Colonic mucosa (tissue), 4 donors: ENCODE data around the gene ZNF860. TPM values are rescaled to one million over a fixed set of nuclear protein-coding genes. Genes with fewer than 3 reads are reported as not detected.
A peak's percentile ranks its signal among the peaks of the same experiment; 100 is the strongest.

ENCODE experiments used
- DNase-seq: peaks from one replicate; pipeline ENCODE4 v3.0.0-alpha.2; 2020
- H3K27ac ChIP-seq: fragments of 200-600 bp; one replicate; pipeline ENCODE4 v1.8.0; 2021
- H3K27me3 ChIP-seq: fragments of 200-600 bp; one replicate; pipeline ENCODE4 v1.8.0; 2021
- H3K36me3 ChIP-seq: fragments of 200-600 bp; one replicate; pipeline ENCODE4 v1.8.0; 2021
- H3K4me1 ChIP-seq: fragments of 200-600 bp; one replicate; pipeline ENCODE4 v1.8.0; 2021; ENCODE audit warnings: mild to moderate bottlenecking
- H3K4me3 ChIP-seq: fragments of 200-600 bp; one replicate; pipeline ENCODE4 v1.8.0; 2021
- H3K9ac ChIP-seq, 2 donors: one replicate each; pipeline ENCODE4 v1.7.0; 2013; ENCODE audit warnings: control low read depth in 2 of 2, low read depth in 2 of 2, low read length in 2 of 2
- H3K9me3 ChIP-seq: fragments of 200-600 bp; one replicate; pipeline ENCODE4 v1.8.0; 2021
- CTCF ChIP-seq: fragments of 200-600 bp; IDR thresholded peaks from one replicate; pipeline ENCODE4 v1.8.0; 2022; ENCODE audit warnings: antibody characterized with exemption, mild to moderate bottlenecking
- intact Hi-C: fragments of 100-400 bp; cut with DNase I; formaldehyde crosslinking; loops from one replicate; pipeline ENCODE4 v1.14.1; 2022
- total RNA-seq, 2 donors: library from RNA; stranded (reverse); fragmentation: NEBNext Ultra II Directional in 1 of 2; extraction: Animal tissue kit (Norgen Biotek cat#: 25700) in 1 of 2; gene quantifications; one replicate each; pipeline ENCODE4 v1.2.1, GENCODE V29; 2021
- donor health status: healthy.
- donor health status: DM: no; HTN: no; CAD: no.
- donor health status: DM: no; HTN: no; CAD: no.

The ZNF860 gene
- total RNA-seq: 1 to 10 TPM in 1 of 2 donors, under 1 TPM in 1; 0.53 to 1.5 TPM

GRCh38 chr3:31981206-31982181 is at the start of gene ZNF860, which contains the start of gene OSBPL10:
Gene ZNF860 (plus strand): TSS chr3:31981750. CDS start chr3:31989080, 7,330 bp downstream.
Gene OSBPL10 (minus strand): TSS chr3:31981262. CDS start chr3:31981179, 83 bp downstream.
- Histone ChIP-seq H3K9me3 (no peaks in the 10 kb centered on the region), H3K27ac (peak within 1 kb of the TSS; percentile 96), H3K27me3 (no peaks in the 10 kb centered on the region), H3K4me3 (peak within 1 kb of the TSS; percentile 69), H3K36me3 (no peaks in the 10 kb centered on the region), H3K9ac (peak within 1 kb of the TSS; percentile 72 to 79), H3K4me1 (peaks cover 4% of the 10 kb centered on the region)
- DNase-seq: peak; percentile 92
- intact Hi-C loops: no loop called here
- no peak for TF ChIP-seq CTCF

- H3K9me3 ChIP-seq: no peaks in the 10 kb centered on the region
- DNase-seq: no peak
- no peaks in the 10 kb centered on the region for H3K4me1 ChIP-seq
- intact Hi-C loops: no loop called here
- no peak overlapping the region for H3K27ac ChIP-seq
- no peaks in the 10 kb centered on the region for H3K27me3 ChIP-seq
- no peak for TF ChIP-seq CTCF
- H3K36me3 ChIP-seq: no peaks in the 10 kb centered on the region
- no peak overlapping the region for H3K4me3 ChIP-seq
- H3K9ac ChIP-seq: no peak overlapping the region
These were observed 48.6 kb upstream of the ZNF860 start for GRCh38 chr3:31932990-31933389.

- intact Hi-C loops: no loop called here
- H3K36me3 ChIP-seq: no peaks in the 10 kb centered on the region
These were observed 47.5 kb upstream of the ZNF860 start for GRCh38 chr3:31934018-31934417.

GRCh38 chr3:31934866-31935265 is 46.7 kb upstream of the ZNF860 start:
- no peaks in the 10 kb centered on the region for H3K9me3 ChIP-seq
- no peak for DNase-seq
- intact Hi-C loops: no loop called here
- H3K27ac ChIP-seq: no peak overlapping the region
- no peak overlapping the region for H3K9ac ChIP-seq
- no peak for TF ChIP-seq CTCF
- no peaks in the 10 kb centered on the region for H3K27me3 ChIP-seq
- no peaks in the 10 kb centered on the region for H3K4me1 ChIP-seq
- H3K4me3 ChIP-seq: no peak overlapping the region
- H3K36me3 ChIP-seq: no peaks in the 10 kb centered on the region

More at GRCh38 chr3:31934018-31934417, 47.5 kb upstream of the ZNF860 start:
- Histone ChIP-seq H3K4me3 (no peak overlapping the region), H3K27me3 (no peaks in the 10 kb centered on the region), H3K9ac (no peak overlapping the region), H3K9me3 (no peaks in the 10 kb centered on the region), H3K4me1 (no peaks in the 10 kb centered on the region), H3K27ac (no peak overlapping the region)
- no peak for DNase-seq
- no peak for TF ChIP-seq CTCF

- no peaks in the 10 kb centered on the region for H3K27me3 ChIP-seq
- no peak overlapping the region for H3K4me3 ChIP-seq
- DNase-seq: no peak
- no peak overlapping the region for H3K27ac ChIP-seq
- H3K9me3 ChIP-seq: no peaks in the 10 kb centered on the region
- H3K9ac ChIP-seq: no peak overlapping the region
- no peaks in the 10 kb centered on the region for H3K4me1 ChIP-seq
- intact Hi-C loops: no loop called here
- TF ChIP-seq CTCF: no peak
- H3K36me3 ChIP-seq: no peaks in the 10 kb centered on the region
These were observed 45.0 kb upstream of the ZNF860 start for GRCh38 chr3:31936420-31937060.
